ENCODE data around the gene PWWP2B. TPM values are rescaled to one million over a fixed set of nuclear protein-coding genes. Genes with fewer than 3 reads are reported as not detected.

Gene PWWP2B
- total and polyA plus RNA-seq, 10 of the 15 experiments (the other 5 are each of a cell fraction or from before 2014, with no cell fraction given): 0.04 to 0.87 (median 0.35) TPM; not detected in 4

GRCh38 chr10:132461103-132461682, 64.2 kb downstream of the PWWP2B start:
- Histone ChIP-seq H4K20me1 (ENCODE audit: control insufficient read depth, insufficient read depth) (no peaks in the 10 kb centered on the region), H3K27me3 (replicated peaks in 1 of 2; ENCODE audit: control insufficient read depth in 2 of 2, insufficient read depth in 2 of 2, low read length in 1 of 2) (no peaks in the 10 kb centered on the region; a peak in 2 of 4 replicates), H3K9ac (ENCODE audit: control insufficient read depth, insufficient read depth, low read length) (no peak overlapping the region), H3K27ac (ENCODE audit: control insufficient read depth, insufficient read depth) (no peak overlapping the region), H3K36me3 (ENCODE audit: control insufficient read depth in 2 of 2, insufficient read depth in 2 of 2, low read length in 1 of 2) (no peaks in the 10 kb centered on the region), H3K4me3 (no peak overlapping the region), H3K79me2 (ENCODE audit: control insufficient read depth, insufficient read depth, low read length) (no peaks in the 10 kb centered on the region), H3K4me2 (ENCODE audit: control insufficient read depth, insufficient read depth) (no peak overlapping the region), H3K4me1 (ENCODE audit: control insufficient read depth, insufficient read depth, low read length) (no peaks in the 10 kb centered on the region), H2AFZ (ENCODE audit: control insufficient read depth, low read depth, low read length) (no peak overlapping the region), H3K9me3 (replicated peaks; ENCODE audit: control insufficient read depth, insufficient read depth, low read length) (no peaks in the 10 kb centered on the region)
- intact Hi-C loops (cut with micrococcal nuclease; ENCODE audit: unreplicated experiment): no loop called here
- SMC1A ChIA-PET (ENCODE audit: uncharacterized antibody, unreplicated experiment): interaction anchor here (1.7 to 3.1 kb wide), 4 partner anchors 99 to 177 kb away, joined by 4 to 33 read pairs (median 15); no protein-coding TSS in a partner anchor
- no TSS peak for BruUV-seq (replicated peaks)
- 27% methylated on average over 12 of the region's 14 CpGs for WGBS (ENCODE audit: insufficient coverage, insufficient replicate concordance, low lambda C conversion rate, missing lambda C conversion rate)
- POLR2A ChIA-PET: interaction anchor here (0.6 to 1.0 kb wide), 2 partner anchors 10 to 43 kb away, joined by 3 read pairs; no protein-coding TSS in a partner anchor
- CTCF ChIA-PET: interaction anchor here (0.6 to 3.2 kb wide), 8 partner anchors 76 to 174 kb away, joined by 3 to 25 read pairs (median 7); no protein-coding TSS in a partner anchor
- in situ Hi-C loops (cut with MboI): no loop called here
- FAIRE-seq (no peak), ATAC-seq (no peak), DNase-seq (ENCODE audit: low read depth, low spot score) (no peak)
- RAD21 ChIA-PET (ENCODE audit: unreplicated experiment): interaction anchor here (1.1 to 3.1 kb wide), 3 partner anchors 79 to 114 kb away, joined by 4 to 23 read pairs (median 19); no protein-coding TSS in a partner anchor
- no peak for TF ChIP-seq NFYA (IDR thresholded peaks at IDR 0.05; ENCODE audit: borderline replicate concordance, low read depth, low read length)
- TF ChIP-seq IRF4 (IDR thresholded peaks at IDR 0.05; ENCODE audit: low read depth, low read length): no peak
- TF ChIP-seq NR2C2 (IDR thresholded peaks at IDR 0.05; ENCODE audit: borderline replicate concordance, control insufficient read depth, insufficient read length, low read depth): no peak
- no peak for TF ChIP-seq POLR2AphosphoS5 (IDR thresholded peaks at IDR 0.05; ENCODE audit: low read length)
- no peak for TF ChIP-seq RELB (IDR thresholded peaks at IDR 0.05; ENCODE audit: low read depth)
- no peak for TF ChIP-seq MTA2 (IDR thresholded peaks at IDR 0.05; ENCODE audit: low read depth)
- no peak for TF ChIP-seq ATF2 (IDR thresholded peaks at IDR 0.05; ENCODE audit: low read length)
- no peak for TF ChIP-seq POU2F2 (IDR thresholded peaks at IDR 0.05; ENCODE audit: borderline replicate concordance, low read depth, low read length)
- TF ChIP-seq PAX8 (IDR thresholded peaks at IDR 0.05): no peak
- TF ChIP-seq TCF3 (IDR thresholded peaks at IDR 0.05; ENCODE audit: borderline replicate concordance, insufficient read depth, low read depth, low read length): no peak
- TF ChIP-seq REST (IDR thresholded peaks at IDR 0.05; ENCODE audit: low read depth, low read length): no peak
- TF ChIP-seq EED (IDR thresholded peaks at IDR 0.05; ENCODE audit: low read depth): no peak
- no peak for TF ChIP-seq USF2 (IDR thresholded peaks at IDR 0.05; ENCODE audit: borderline replicate concordance, low read depth, low read length)
- TF ChIP-seq EGR1 (IDR thresholded peaks at IDR 0.05; ENCODE audit: borderline replicate concordance in 1 of 2, low read depth in 2 of 2, low read length in 2 of 2): no peak
